IMR-90 (cell line): ENCODE results near the gene ANKRD33B.

Experiments used
- SMC3 ChIP-seq: fragments of 150-350 bp; IDR thresholded peaks from 2 replicates; pipeline ENCODE4 v1.6.1; 2016; ENCODE audit warnings: low read depth, mild to moderate bottlenecking, antibody characterized with exemption, low read length, moderate library complexity
- TF ChIP-seq, protein P1 (sequence below): conservative IDR thresholded peaks from 2 replicates; pipeline ENCODE4 v1.5.1; 2012; ENCODE audit warnings: mild to moderate bottlenecking, low read depth, low read length, improper control_type of control experiment

GRCh38 chr5:10691826-10692785, 128.2 kb downstream of the ANKRD33B start:
- TF ChIP-seq, protein P1, sequence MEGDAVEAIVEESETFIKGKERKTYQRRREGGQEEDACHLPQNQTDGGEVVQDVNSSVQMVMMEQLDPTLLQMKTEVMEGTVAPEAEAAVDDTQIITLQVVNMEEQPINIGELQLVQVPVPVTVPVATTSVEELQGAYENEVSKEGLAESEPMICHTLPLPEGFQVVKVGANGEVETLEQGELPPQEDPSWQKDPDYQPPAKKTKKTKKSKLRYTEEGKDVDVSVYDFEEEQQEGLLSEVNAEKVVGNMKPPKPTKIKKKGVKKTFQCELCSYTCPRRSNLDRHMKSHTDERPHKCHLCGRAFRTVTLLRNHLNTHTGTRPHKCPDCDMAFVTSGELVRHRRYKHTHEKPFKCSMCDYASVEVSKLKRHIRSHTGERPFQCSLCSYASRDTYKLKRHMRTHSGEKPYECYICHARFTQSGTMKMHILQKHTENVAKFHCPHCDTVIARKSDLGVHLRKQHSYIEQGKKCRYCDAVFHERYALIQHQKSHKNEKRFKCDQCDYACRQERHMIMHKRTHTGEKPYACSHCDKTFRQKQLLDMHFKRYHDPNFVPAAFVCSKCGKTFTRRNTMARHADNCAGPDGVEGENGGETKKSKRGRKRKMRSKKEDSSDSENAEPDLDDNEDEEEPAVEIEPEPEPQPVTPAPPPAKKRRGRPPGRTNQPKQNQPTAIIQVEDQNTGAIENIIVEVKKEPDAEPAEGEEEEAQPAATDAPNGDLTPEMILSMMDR = no peak
- no peak for TF ChIP-seq SMC3
